ENCODE data around the gene IRGQ.
"Not testable (repeated sequence)": the region's sequence is repeated elsewhere in the genome, so short reads cannot be mapped to it uniquely, and the experiment has no call there.

Gene IRGQ, protein sequence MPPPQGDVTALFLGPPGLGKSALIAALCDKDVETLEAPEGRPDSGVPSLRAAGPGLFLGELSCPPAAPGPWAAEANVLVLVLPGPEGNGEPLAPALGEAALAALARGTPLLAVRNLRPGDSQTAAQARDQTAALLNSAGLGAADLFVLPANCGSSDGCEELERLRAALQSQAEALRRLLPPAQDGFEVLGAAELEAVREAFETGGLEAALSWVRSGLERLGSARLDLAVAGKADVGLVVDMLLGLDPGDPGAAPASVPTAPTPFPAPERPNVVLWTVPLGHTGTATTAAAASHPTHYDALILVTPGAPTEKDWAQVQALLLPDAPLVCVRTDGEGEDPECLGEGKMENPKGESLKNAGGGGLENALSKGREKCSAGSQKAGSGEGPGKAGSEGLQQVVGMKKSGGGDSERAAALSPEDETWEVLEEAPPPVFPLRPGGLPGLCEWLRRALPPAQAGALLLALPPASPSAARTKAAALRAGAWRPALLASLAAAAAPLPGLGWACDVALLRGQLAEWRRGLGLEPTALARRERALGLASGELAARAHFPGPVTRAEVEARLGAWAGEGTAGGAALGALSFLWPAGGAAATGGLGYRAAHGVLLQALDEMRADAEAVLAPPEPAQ
- 50.6 to 118 (median 90.9) reads per million in 18 experiments for total RNA-seq

DNA sequence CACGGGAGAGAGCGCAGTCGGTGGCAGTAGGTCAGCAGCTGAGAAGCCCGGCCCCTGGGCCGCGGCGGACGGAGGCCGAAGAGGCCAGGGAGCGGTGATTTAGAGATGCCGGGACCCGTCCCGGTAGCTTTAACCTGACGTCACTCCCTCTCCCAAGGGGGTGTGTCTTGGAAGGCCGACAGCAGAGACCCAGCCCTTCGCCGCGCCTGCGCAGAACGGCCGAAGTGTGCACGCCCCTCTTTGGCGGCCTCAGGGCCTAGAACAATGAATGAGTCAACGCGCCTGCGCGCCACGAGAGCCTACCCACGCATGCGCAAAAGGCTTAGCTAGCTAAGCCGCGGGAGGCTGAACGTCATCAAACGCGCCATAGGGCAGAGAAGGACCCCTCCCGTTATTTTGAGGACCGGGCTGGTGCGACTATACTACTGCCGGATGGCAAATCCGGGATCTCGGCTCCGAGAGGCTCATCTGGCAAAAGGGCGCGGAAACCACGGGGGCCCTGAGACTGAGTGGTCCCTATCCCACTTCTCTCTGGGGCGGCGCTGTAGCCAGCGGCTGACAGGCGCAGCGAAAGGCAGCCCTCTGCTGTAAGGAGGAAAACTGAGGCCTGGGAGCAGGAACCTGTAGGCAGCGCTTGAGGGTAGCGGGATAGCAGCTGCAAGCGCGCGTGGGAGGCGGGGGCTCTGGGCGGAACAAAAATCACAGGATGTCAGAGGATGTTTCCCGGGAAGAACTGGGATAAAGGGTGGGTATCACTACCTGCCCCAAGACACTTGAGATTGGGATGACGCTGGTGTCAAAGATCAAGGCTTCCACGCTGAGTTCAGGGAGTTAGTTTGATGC is at the start of gene IRGQ, which contains the start of gene ZNF576:
TSS of gene IRGQ (minus strand) at position 136 of the 843 bp plus-strand sequence. CDS start 796 bp downstream, outside the sequence.
TSS of gene ZNF576 (plus strand) at position 597 of the 843 bp plus-strand sequence. CDS start 514 bp downstream, outside the sequence.
- DNase-seq, result peak; percentile 100

DNA sequence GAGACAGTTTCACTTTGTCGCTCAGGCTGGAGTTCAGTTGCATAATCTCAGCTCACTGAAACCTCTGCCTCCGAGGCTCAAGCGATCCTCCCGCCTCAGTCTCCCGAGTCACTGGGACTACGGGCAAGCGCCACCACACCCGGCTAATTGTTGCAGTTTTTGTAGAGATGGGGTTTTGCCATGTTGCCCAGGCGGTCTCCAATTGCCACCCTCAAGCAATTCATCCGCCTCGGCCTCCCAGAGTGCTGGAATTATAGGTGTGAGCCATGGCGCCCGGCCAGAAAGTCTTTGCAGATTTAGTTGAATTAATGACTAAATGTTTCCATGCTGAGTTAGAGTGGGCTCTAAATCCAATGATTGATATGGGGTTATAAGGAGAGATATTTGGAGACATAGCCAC is 48.2 kb upstream of the IRGQ start:
- no peak for DNase-seq

DNA sequence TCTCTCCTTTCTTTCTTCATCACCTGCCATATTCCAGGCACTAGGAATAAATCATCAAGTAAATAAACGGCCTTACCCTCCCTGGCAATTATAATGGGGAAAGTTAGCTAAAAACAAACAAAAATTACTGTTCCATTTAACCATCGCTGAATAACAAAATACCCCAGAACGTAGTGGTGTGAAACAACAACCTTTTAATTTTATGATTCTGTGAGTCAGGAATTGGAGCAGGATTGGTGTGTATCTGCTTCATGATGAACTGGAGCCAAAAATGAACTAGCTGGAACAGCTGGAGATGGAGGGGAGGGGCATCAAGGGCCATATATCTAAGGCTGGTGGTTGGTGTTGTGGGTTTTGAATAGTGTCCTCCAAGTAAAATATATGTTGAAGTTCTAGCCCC is 47.4 kb upstream of the IRGQ start:
- DNase-seq, result no peak

GRCh38 chr19:43642531-43642930 is 46.6 kb upstream of the IRGQ start:
- no peak for DNase-seq

DNA sequence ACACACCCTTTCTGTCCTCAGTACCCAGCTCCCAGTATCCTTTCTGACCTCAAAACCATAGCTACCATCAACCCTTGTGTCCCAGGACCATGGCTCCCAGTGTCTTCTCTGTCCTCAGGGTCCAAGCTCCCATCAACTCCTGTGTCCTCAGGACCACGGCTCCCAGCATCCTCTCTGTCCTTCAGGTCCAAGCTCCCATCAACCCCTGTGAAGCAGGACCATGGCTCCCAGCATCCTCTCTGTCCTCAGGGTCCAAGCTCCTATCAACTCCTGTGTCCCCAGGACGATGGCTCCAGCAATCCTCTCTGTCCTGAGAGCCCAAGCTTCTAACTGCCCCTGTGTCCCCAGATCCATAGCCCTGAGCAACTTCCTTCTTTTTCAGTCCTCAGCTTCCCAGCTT is 45.4 kb upstream of the IRGQ start:
- DNase-seq, result no peak

- no peak for DNase-seq
Observed at GRCh38 chr19:43640424-43640757, 44.5 kb upstream of the IRGQ start.

GRCh38 chr19:43639519-43640423 is 43.8 kb upstream of the IRGQ start, which contains the start of gene CADM4:
Gene CADM4 (minus strand): TSS chr19:43639850. CDS start chr19:43639790, 60 bp downstream.
- DNase-seq, result no peak

- DNase-seq, result no peak
Observed at GRCh38 chr19:43638995-43639518, 43.1 kb upstream of the IRGQ start.

- DNase-seq, result no peak
Observed at GRCh38 chr19:43638214-43638994, 42.5 kb upstream of the IRGQ start.

DNA sequence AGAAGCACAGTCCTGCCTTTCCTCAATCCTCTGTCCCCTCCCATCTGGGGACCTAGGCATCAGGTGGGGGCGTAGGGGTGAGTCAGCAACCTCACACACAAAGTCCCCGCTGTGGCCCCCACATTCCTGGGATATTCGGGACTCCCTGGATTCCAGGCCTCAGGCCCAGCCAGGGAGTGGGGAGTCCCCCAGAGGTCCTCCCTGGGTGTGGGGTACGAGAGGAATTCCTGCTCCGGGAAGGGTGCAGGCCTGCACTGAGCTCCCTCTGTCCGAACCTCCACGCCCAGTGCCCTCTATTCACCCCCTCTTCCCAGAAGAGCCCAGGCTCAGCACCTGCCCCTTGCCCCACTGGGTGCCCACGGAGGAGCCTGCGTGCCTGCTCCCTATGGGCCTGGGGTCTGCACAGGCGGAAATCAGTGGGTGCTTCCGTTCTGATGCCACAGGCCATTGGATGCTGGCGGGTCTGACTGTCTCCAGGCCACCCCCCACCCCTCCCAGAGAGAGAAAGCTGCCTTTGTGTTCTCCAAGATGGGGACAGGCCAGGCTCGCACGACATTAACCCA is 40.3 kb upstream of the IRGQ start:
- no peak for DNase-seq

- not testable (repeated sequence) for DNase-seq
Observed at GRCh38 chr19:43635561-43635940, 39.6 kb upstream of the IRGQ start.

DNA sequence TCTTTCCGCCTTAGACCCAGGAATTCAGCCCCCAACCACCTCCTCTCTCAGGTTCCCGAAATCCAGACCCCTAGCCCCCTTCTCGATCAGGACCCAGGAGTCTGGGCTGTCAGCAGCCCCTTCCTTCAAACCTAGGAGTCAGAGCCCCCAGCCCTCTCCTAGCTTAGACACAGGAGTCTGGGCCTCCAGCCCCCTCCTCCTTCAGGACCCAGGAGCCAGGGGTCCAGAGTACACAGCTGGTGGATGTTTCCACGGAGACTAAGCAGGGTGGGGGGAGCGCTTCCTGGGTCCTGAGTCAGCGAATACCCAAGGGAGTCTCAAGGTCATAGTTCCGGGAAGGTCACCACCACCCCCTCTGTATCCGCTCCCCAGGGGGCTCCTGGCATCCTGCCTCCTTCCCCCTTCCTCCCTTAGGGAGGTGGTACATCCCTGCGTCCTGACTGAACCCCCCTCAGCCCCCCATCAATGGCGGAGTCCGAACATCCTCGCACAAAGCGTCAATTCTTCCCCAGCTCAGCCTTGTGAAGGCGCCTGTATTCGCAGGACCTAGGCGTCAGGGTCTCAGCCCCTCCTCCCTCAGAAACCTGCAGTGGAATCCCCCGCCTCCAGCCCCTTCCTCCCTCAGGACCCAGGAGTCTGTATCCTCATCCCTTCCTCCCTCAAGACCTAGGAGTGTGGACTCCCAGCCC is 39.1 kb upstream of the IRGQ start:
- no peak for DNase-seq

- no peak for DNase-seq
Observed at GRCh38 chr19:43634506-43634871, 38.6 kb upstream of the IRGQ start.

DNA sequence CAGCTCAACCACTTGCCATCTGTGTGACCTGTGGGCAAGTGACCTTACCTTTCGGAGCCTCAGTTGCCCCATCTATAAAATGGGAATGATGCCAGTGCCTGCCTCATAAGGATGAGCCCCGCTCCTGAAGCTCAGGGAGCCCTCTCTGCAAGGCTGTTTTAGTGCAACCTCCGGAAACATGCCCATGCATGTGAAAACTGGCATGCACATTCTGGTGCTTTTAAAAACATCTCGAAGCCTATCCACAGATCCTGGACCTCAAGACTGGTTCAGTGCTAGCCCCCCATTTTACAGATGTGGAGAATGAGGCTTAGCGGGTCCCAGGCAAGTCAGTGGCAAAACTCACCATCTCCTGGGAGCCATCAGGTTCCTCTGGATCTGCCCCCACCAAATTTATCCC is 38.1 kb upstream of the IRGQ start:
- no peak for DNase-seq

- no peak for DNase-seq
Observed at GRCh38 chr19:43633520-43633919, 37.6 kb upstream of the IRGQ start.

DNA sequence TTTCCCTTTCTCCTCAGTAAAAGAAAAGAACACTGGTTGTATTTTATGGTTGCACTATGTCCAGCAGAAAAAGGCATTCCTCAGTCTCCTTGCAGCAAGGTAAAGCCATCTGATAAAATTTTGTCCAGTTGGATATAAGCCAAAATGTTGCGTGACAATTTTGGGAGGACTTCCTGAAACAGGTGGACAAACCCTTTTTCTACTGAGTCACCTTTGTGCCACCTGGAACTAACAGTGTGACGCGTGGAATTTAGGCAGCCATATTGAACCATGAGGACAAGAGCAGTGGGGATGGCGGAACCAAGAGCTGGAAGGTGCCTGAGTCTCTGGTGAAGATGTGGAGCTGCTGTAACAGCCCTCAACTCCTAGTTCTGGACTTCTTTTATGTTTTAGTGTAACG is 35.6 kb upstream of the IRGQ start:
- DNase-seq, result no peak

GRCh38 chr19:43628646-43629326 is 32.9 kb upstream of the IRGQ start:
- DNase-seq, result no peak

GRCh38 chr19:43626838-43627237 is 30.9 kb upstream of the IRGQ start:
- DNase-seq, result no peak

GRCh38 chr19:43625918-43626579 is 30.1 kb upstream of the IRGQ start:
- peak; percentile 62 to 64 for DNase-seq
